Measurements from ENCODE around the gene DGKB. TPM values are rescaled to one million over a fixed set of nuclear protein-coding genes. Genes with fewer than 3 reads are reported as not detected.

DGKB gene
- total RNA-seq, 1 experiment from 2014 or later: not detected

GRCh38 chr7:14177876-14178275 lies 724.7 kb downstream of the DGKB start:
- no peak overlapping the region for H3K27ac Mint-ChIP-seq (ENCODE audit: unreplicated experiment)
- TF ChIP-seq CTCF (IDR thresholded peaks at IDR 0.05; ENCODE audit: unreplicated experiment): no peak
- intact Hi-C loops (cut with micrococcal nuclease; ENCODE audit: unreplicated experiment): no loop called here
- no peaks in the 10 kb centered on the region for H3K27me3 Mint-ChIP-seq (ENCODE audit: unreplicated experiment)
- H3K4me1 Mint-ChIP-seq (ENCODE audit: low read depth, unreplicated experiment): no peaks in the 10 kb centered on the region
- no peak overlapping the region for H3K4me3 Mint-ChIP-seq (ENCODE audit: low read depth, unreplicated experiment)
- H3K36me3 Mint-ChIP-seq (ENCODE audit: insufficient read depth, unreplicated experiment): no peaks in the 10 kb centered on the region
- no TSS peak for BruUV-seq (replicated peaks)
- CTCF ChIA-PET: no interaction called here
- no peak for DNase-seq
- peaks cover 2% of the 10 kb centered on the region for H3K9me3 Mint-ChIP-seq (ENCODE audit: low read depth, unreplicated experiment)

GRCh38 chr7:14170872-14171271 lies 731.7 kb downstream of the DGKB start:
- no peaks in the 10 kb centered on the region for H3K36me3 Mint-ChIP-seq (ENCODE audit: insufficient read depth, unreplicated experiment)
- H3K4me1 Mint-ChIP-seq (ENCODE audit: low read depth, unreplicated experiment): peaks cover 11% of the 10 kb centered on the region
- H3K27ac Mint-ChIP-seq (ENCODE audit: unreplicated experiment): peak overlapping the region; percentile 8
- no peak for TF ChIP-seq CTCF (IDR thresholded peaks at IDR 0.05; ENCODE audit: unreplicated experiment)
- peak; percentile 62 for DNase-seq
- CTCF ChIA-PET: interaction anchor here (1.4 kb wide), 1 partner anchor 14 kb away, joined by 3 read pairs; no protein-coding TSS in a partner anchor
- no peak overlapping the region for H3K4me3 Mint-ChIP-seq (ENCODE audit: low read depth, unreplicated experiment)
- intact Hi-C loops (cut with micrococcal nuclease; ENCODE audit: unreplicated experiment): no loop called here
- H3K9me3 Mint-ChIP-seq (ENCODE audit: low read depth, unreplicated experiment): peaks cover 6% of the 10 kb centered on the region
- no TSS peak for BruUV-seq (replicated peaks)
- no peaks in the 10 kb centered on the region for H3K27me3 Mint-ChIP-seq (ENCODE audit: unreplicated experiment)

GRCh38 chr7:14158111-14158510 lies 744.4 kb downstream of the DGKB start:
- intact Hi-C loops (cut with micrococcal nuclease; ENCODE audit: unreplicated experiment): no loop called here
- H3K4me3 Mint-ChIP-seq (ENCODE audit: low read depth, unreplicated experiment): no peak overlapping the region
- BruUV-seq (replicated peaks): no TSS peak
- CTCF ChIA-PET: no interaction called here
- no peak for DNase-seq
- H3K9me3 Mint-ChIP-seq (ENCODE audit: low read depth, unreplicated experiment): peaks cover 4% of the 10 kb centered on the region
- no peak overlapping the region for H3K27ac Mint-ChIP-seq (ENCODE audit: unreplicated experiment)
- H3K27me3 Mint-ChIP-seq (ENCODE audit: unreplicated experiment): no peaks in the 10 kb centered on the region
- H3K4me1 Mint-ChIP-seq (ENCODE audit: low read depth, unreplicated experiment): no peaks in the 10 kb centered on the region
- no peak for TF ChIP-seq CTCF (IDR thresholded peaks at IDR 0.05; ENCODE audit: unreplicated experiment)
- no peaks in the 10 kb centered on the region for H3K36me3 Mint-ChIP-seq (ENCODE audit: insufficient read depth, unreplicated experiment)

- H3K36me3 Mint-ChIP-seq (ENCODE audit: insufficient read depth, unreplicated experiment): no peaks in the 10 kb centered on the region
- TF ChIP-seq CTCF (IDR thresholded peaks at IDR 0.05; ENCODE audit: unreplicated experiment): no peak
Observed at GRCh38 chr7:14156436-14156835, 746.1 kb downstream of the DGKB start.

More at GRCh38 chr7:14156436-14156835, 746.1 kb downstream of the DGKB start:
- Mint-ChIP-seq H3K4me1 (ENCODE audit: low read depth, unreplicated experiment) (no peaks in the 10 kb centered on the region), H3K4me3 (ENCODE audit: low read depth, unreplicated experiment) (no peak overlapping the region), H3K27ac (ENCODE audit: unreplicated experiment) (no peak overlapping the region), H3K27me3 (ENCODE audit: unreplicated experiment) (no peaks in the 10 kb centered on the region), H3K9me3 (ENCODE audit: low read depth, unreplicated experiment) (peaks cover 4% of the 10 kb centered on the region)
- intact Hi-C loops (cut with micrococcal nuclease; ENCODE audit: unreplicated experiment): no loop called here
- no peak for DNase-seq
- CTCF ChIA-PET: no interaction called here
- BruUV-seq (replicated peaks): no TSS peak
